ENCODE results near the gene LCN6. TPM values are rescaled to one million over a fixed set of nuclear protein-coding genes. Genes with fewer than 3 reads are reported as not detected.

The LCN6 gene
- total RNA-seq, 1 donor from 2014 or later, result not detected

GRCh38 chr9:136793086-136793946 lies 45.0 kb upstream of the LCN6 start:
- DNase-seq (ENCODE audit: low read depth, low spot score), result no peak
- Mint-ChIP-seq H3K4me1 (peaks cover 27% of the 10 kb centered on the region), H3K36me3 (ENCODE audit: low read depth) (no peaks in the 10 kb centered on the region), H3K27me3 (ENCODE audit: low read depth) (peaks cover 16% of the 10 kb centered on the region), H3K9me3 (no peaks in the 10 kb centered on the region), H3K4me3 (peak overlapping the region; percentile 67), H3K27ac (ENCODE audit: unreplicated experiment) (no peak overlapping the region)
- no peak for TF ChIP-seq CTCF (conservative IDR thresholded peaks at IDR 0.05)

- TF ChIP-seq CTCF (conservative IDR thresholded peaks at IDR 0.05), result no peak
- no peak for DNase-seq (ENCODE audit: low read depth, low spot score)
- Mint-ChIP-seq H3K27ac (ENCODE audit: unreplicated experiment) (no peak overlapping the region), H3K36me3 (ENCODE audit: low read depth) (no peaks in the 10 kb centered on the region), H3K27me3 (ENCODE audit: low read depth) (peaks cover 16% of the 10 kb centered on the region), H3K4me1 (peaks cover 33% of the 10 kb centered on the region), H3K9me3 (no peaks in the 10 kb centered on the region), H3K4me3 (peak overlapping the region; percentile 67)
Measured at GRCh38 chr9:136792321-136793085, 44.2 kb upstream of the LCN6 start.

- Mint-ChIP-seq H3K4me3 (peak overlapping the region; percentile 86), H3K4me1 (peaks cover 31% of the 10 kb centered on the region), H3K27ac (ENCODE audit: unreplicated experiment) (no peak overlapping the region), H3K27me3 (ENCODE audit: low read depth) (peaks cover 8% of the 10 kb centered on the region), H3K9me3 (no peaks in the 10 kb centered on the region), H3K36me3 (ENCODE audit: low read depth) (no peaks in the 10 kb centered on the region)
- TF ChIP-seq CTCF (conservative IDR thresholded peaks at IDR 0.05), result peak; percentile 99
- peak; percentile 53 for DNase-seq (ENCODE audit: low read depth, low spot score)
Measured at GRCh38 chr9:136791516-136792276, 43.4 kb upstream of the LCN6 start.

GRCh38 chr9:136790640-136791515 lies 42.6 kb upstream of the LCN6 start, which contains the start of gene TMEM141:
Gene TMEM141, plus strand, starts transcription at chr9:136791344. Its CDS starts 27 bp downstream, at chr9:136791371.
- peaks cover 2% of the 10 kb centered on the region for H3K27me3 Mint-ChIP-seq (ENCODE audit: low read depth)
- TF ChIP-seq CTCF (conservative IDR thresholded peaks at IDR 0.05), result no peak
- H3K9me3 Mint-ChIP-seq, result no peaks in the 10 kb centered on the region
- H3K36me3 Mint-ChIP-seq (ENCODE audit: low read depth), result no peaks in the 10 kb centered on the region
- H3K4me1 Mint-ChIP-seq, result peaks cover 31% of the 10 kb centered on the region
- peak; percentile 100 for DNase-seq (ENCODE audit: low read depth, low spot score)
- H3K27ac Mint-ChIP-seq (ENCODE audit: unreplicated experiment), result peak within 1 kb of the TSS; percentile 50
- H3K4me3 Mint-ChIP-seq, result peak within 1 kb of the TSS; percentile 86

Data from neural crest cell (in vitro differentiated cells).